Activated CD8-positive, alpha-beta T cell treated with anti-CD3 and anti-CD28 coated beads for 36 hours (primary cell): ENCODE data around the gene TBL1XR1. TPM values are rescaled to one million over a fixed set of nuclear protein-coding genes. Genes with fewer than 3 reads are reported as not detected.

Experiments used
- ATAC-seq: fragments of 200-7000 bp; cut with Tn5 transposase; one replicate; pipeline ENCODE4 v1.10.0; 2021; ENCODE audit warnings: mild to moderate bottlenecking, moderate library complexity
- CTCF ChIA-PET: fragments of 350-600 bp; sonication (Branson Sonifier 250); formaldehyde crosslinking; loops from one replicate; lab custom pipeline; 2021; ENCODE audit warnings: antibody characterized with exemption; lab: Charles Lee
- POLR2A ChIA-PET: fragments of 350-600 bp; sonication (Branson Sonifier 250); formaldehyde crosslinking; loops from one replicate; lab custom pipeline; 2021; ENCODE audit warnings: antibody characterized with exemption; lab: Charles Lee
- DNase-seq: peaks from one replicate; pipeline ENCODE4 v3.0.0-alpha.2; 2020
- H3K27ac Mint-ChIP-seq: one replicate; pipeline ENCODE4 v1.8.0; 2021; ENCODE audit warnings: mild to moderate bottlenecking, mixed read lengths
- H3K27me3 Mint-ChIP-seq: one replicate; pipeline ENCODE4 v1.8.0; 2021; ENCODE audit warnings: mixed read lengths
- H3K36me3 Mint-ChIP-seq: one replicate; pipeline ENCODE4 v1.8.0; 2021; ENCODE audit warnings: low read depth, mixed read lengths
- H3K4me1 Mint-ChIP-seq: one replicate; pipeline ENCODE4 v1.8.0; 2021; ENCODE audit warnings: low read depth, mixed read lengths
- H3K4me3 Mint-ChIP-seq: one replicate; pipeline ENCODE4 v1.8.0; 2021; ENCODE audit warnings: mild to moderate bottlenecking, moderate library complexity, mixed read lengths
- H3K9me3 Mint-ChIP-seq: one replicate; pipeline ENCODE4 v1.8.0; 2021; ENCODE audit warnings: mixed read lengths
- intact Hi-C: fragments of 100-400 bp; cut with micrococcal nuclease; formaldehyde crosslinking; loops from one replicate; pipeline ENCODE4 v1.10.0; 2022
- total RNA-seq, 2 experiments: library from RNA; stranded (reverse); gene quantifications; one replicate each; pipeline ENCODE4 v1.2.3, GENCODE V29; 2021
- TF ChIP-seq, protein P1 (sequence below): fragments of 200-600 bp; IDR thresholded peaks from one replicate; pipeline ENCODE4 v1.8.0; 2022; ENCODE audit warnings: antibody characterized with exemption, mild to moderate bottlenecking

TBL1XR1 gene
- total RNA-seq, 2 experiments from 2014 or later: 153 to 158 TPM

DNA sequence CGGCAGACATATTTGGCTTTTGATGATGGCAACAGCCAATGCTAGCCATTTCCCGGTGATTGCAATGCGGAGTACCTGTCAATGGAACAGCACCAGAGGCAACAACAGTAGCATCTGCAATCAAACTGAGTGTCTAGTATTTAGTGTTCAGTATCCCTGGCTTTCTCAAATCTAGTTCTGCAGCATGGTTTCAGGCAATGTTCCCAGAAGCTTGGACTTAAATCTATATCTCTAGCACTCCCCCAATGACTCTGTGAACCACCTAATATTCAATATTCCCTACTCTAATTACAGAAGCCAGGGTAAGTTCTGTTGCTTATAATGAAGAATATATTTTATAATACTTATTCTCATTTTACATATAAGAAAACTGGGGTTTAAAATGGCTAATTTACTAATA lies 48.2 kb downstream of the TBL1XR1 start:
- ChIA-PET CTCF (interaction anchor here (0.7 kb wide), 1 partner anchor 9 kb away, joined by 3 read pairs; no protein-coding TSS in a partner anchor), POLR2A (interaction anchor here (0.8 kb wide), 1 partner anchor 49 kb away, joined by 3 read pairs; no protein-coding TSS in a partner anchor)
- Mint-ChIP-seq H3K4me3 (no peak overlapping the region), H3K36me3 (peaks cover 15% of the 10 kb centered on the region), H3K27me3 (no peaks in the 10 kb centered on the region), H3K27ac (no peak overlapping the region), H3K4me1 (peaks cover 74% of the 10 kb centered on the region), H3K9me3 (no peaks in the 10 kb centered on the region)
- ATAC-seq: no peak
- no peak for DNase-seq
- intact Hi-C loops: loop anchor here (5.0 kb wide), 1 partner anchor 43 kb away; no protein-coding TSS in a partner anchor
- TF ChIP-seq, protein P1, sequence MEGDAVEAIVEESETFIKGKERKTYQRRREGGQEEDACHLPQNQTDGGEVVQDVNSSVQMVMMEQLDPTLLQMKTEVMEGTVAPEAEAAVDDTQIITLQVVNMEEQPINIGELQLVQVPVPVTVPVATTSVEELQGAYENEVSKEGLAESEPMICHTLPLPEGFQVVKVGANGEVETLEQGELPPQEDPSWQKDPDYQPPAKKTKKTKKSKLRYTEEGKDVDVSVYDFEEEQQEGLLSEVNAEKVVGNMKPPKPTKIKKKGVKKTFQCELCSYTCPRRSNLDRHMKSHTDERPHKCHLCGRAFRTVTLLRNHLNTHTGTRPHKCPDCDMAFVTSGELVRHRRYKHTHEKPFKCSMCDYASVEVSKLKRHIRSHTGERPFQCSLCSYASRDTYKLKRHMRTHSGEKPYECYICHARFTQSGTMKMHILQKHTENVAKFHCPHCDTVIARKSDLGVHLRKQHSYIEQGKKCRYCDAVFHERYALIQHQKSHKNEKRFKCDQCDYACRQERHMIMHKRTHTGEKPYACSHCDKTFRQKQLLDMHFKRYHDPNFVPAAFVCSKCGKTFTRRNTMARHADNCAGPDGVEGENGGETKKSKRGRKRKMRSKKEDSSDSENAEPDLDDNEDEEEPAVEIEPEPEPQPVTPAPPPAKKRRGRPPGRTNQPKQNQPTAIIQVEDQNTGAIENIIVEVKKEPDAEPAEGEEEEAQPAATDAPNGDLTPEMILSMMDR: no peak

DNA sequence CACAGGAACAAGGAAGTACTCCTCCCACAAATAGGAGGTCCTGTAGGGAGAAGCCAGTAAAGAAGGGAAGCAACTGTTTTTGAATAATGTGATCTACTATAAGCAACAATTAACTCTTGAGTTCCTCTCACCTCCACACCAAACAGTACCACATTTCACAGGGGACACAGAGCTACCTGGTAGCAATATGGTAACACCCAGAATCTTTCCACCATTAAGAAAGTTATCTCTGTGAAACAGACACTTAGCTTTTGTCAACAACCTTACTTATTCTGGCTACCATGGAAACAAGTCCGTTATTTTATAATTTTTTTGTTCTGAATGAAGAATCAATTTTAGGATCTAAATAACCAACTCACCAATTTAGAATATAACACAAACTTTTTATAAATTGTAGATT lies 49.5 kb downstream of the TBL1XR1 start:
- TF ChIP-seq, protein P1: no peak
- H3K4me1 Mint-ChIP-seq: peaks cover 82% of the 10 kb centered on the region
- H3K27ac Mint-ChIP-seq: peak overlapping the region; percentile 8
- H3K4me3 Mint-ChIP-seq: no peak overlapping the region
- peaks cover 19% of the 10 kb centered on the region for H3K36me3 Mint-ChIP-seq
- POLR2A ChIA-PET: interaction anchor here (0.6 to 1.2 kb wide), 4 partner anchors 10 to 300 kb away, joined by 3 read pairs; no protein-coding TSS in a partner anchor
- intact Hi-C loops: loop anchor here (5.0 kb wide), 1 partner anchor 45 kb away; no protein-coding TSS in a partner anchor
- CTCF ChIA-PET: interaction anchor here (0.5 to 1.3 kb wide), 3 partner anchors 17 to 172 kb away, joined by 3 read pairs; no protein-coding TSS in a partner anchor
- ATAC-seq (no peak), DNase-seq (no peak)
- no peaks in the 10 kb centered on the region for H3K27me3 Mint-ChIP-seq
- no peaks in the 10 kb centered on the region for H3K9me3 Mint-ChIP-seq

DNA sequence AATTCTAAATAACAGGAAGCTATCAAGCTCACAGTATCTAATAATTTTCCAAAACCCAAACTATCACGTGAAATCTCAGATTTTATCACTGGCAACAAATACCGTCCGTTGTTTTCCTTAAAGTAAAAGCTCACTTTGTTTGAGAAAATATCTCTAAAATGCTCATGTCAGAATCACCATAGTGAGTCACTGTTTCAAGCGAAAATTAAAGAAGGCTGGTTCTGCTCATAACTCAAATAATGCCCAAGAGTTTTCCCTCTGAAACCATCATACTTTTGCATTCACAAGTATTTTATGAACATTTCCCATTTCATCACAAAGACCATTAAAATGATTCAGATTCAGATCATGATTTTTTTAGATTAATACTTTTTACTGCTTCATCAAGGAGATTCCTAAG lies 50.6 kb downstream of the TBL1XR1 start:
- CTCF ChIA-PET: interaction anchor here (0.7 to 1.1 kb wide), 3 partner anchors 12 to 96 kb away, joined by 3 read pairs; no protein-coding TSS in a partner anchor
- peak overlapping the region; percentile 10 for H3K4me3 Mint-ChIP-seq

DNA sequence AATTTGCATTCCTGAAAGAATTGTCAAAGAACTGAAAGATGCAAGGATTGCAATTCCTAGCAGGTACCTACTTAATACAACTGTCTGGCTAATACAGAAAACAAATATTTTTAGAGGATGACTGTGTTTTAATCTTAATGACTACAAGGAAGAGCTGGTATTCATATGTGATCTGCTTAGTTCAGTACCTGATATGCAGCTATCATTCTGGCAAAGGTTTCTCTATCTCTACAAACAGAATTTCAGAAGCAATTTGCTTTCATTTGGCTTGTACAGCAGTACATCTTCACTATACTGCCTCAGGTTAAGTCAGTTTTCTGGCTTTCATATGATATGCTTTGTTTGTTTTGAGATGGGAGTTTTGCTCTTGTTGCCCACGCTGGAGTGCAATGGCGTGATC lies 51.3 kb downstream of the TBL1XR1 start:
- POLR2A ChIA-PET: interaction anchor here (1.4 to 2.5 kb wide), 3 partner anchors 14 to 90 kb away, joined by 3 to 6 read pairs (median 4); no protein-coding TSS in a partner anchor
- TF ChIP-seq, protein P1: no peak
- peak overlapping the region; percentile 34 for H3K4me3 Mint-ChIP-seq
- H3K9me3 Mint-ChIP-seq: no peaks in the 10 kb centered on the region
- peaks cover 79% of the 10 kb centered on the region for H3K4me1 Mint-ChIP-seq
- CTCF ChIA-PET: interaction anchor here (0.6 to 1.1 kb wide), 3 partner anchors 13 to 95 kb away, joined by 3 read pairs; partner anchors contain the start of gene TBL1XR1
- peak overlapping the region; percentile 85 for H3K27ac Mint-ChIP-seq
- ATAC-seq: no peak
- DNase-seq: no peak
- H3K36me3 Mint-ChIP-seq: peaks cover 17% of the 10 kb centered on the region
- intact Hi-C loops: loop anchor here (5.0 kb wide), 1 partner anchor 46 kb away; no protein-coding TSS in a partner anchor
- H3K27me3 Mint-ChIP-seq: no peaks in the 10 kb centered on the region

More for the DNA sequence above, 50.6 kb downstream of the TBL1XR1 start:
- intact Hi-C loops: loop anchor here (5.0 kb wide), 1 partner anchor 46 kb away; no protein-coding TSS in a partner anchor
- ATAC-seq (no peak), DNase-seq (no peak)
- TF ChIP-seq, protein P1: no peak
- POLR2A ChIA-PET: interaction anchor here (1.0 to 2.5 kb wide), 6 partner anchors 14 to 91 kb away, joined by 3 to 6 read pairs (median 3); no protein-coding TSS in a partner anchor
- peaks cover 17% of the 10 kb centered on the region for H3K36me3 Mint-ChIP-seq
- H3K27me3 Mint-ChIP-seq: no peaks in the 10 kb centered on the region
- peaks cover 82% of the 10 kb centered on the region for H3K4me1 Mint-ChIP-seq
- H3K27ac Mint-ChIP-seq: peak overlapping the region; percentile 62
- no peaks in the 10 kb centered on the region for H3K9me3 Mint-ChIP-seq

DNA sequence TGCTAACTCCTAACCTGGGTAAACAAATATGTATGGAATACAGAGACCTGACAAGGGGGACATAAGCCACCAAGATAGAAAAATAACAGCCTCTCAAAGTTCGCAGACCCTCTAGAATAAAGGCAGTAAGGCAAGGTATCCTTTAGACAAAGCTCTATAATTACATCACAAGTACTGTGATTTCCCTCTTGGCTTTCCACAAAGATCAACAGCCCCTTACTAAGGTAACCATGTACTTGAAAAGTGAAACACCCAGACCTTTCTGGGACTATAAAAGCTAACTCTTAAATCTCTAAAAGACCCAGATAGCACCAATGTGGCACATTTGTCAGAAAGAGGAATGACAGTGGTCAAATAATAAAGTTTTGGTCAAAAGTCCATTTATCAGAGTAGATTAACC lies 51.9 kb downstream of the TBL1XR1 start:
- intact Hi-C loops: loop anchor here (5.0 kb wide), 1 partner anchor 47 kb away; no protein-coding TSS in a partner anchor
- Mint-ChIP-seq H3K4me1 (peaks cover 77% of the 10 kb centered on the region), H3K9me3 (no peaks in the 10 kb centered on the region), H3K36me3 (peaks cover 16% of the 10 kb centered on the region), H3K27ac (peak overlapping the region; percentile 85), H3K27me3 (no peaks in the 10 kb centered on the region), H3K4me3 (peak overlapping the region; percentile 34)
- TF ChIP-seq, protein P1: no peak
- ATAC-seq (peak; percentile 31), DNase-seq (no peak)
- ChIA-PET POLR2A (interaction anchor here (1.2 to 2.5 kb wide), 4 partner anchors 15 to 90 kb away, joined by 3 to 6 read pairs (median 4); no protein-coding TSS in a partner anchor), CTCF (interaction anchor here (0.6 to 1.1 kb wide), 3 partner anchors 52 to 93 kb away, joined by 3 read pairs; partner anchors contain the start of gene TBL1XR1)
